SK-N-SH treated with all-trans-retinoic acid at 6 μM for 48 hours (cell line): ENCODE results near the gene ATG10.

ENCODE experiments used
- ARNTL ChIP-seq: fragments of 450-650 bp; formaldehyde crosslinking; IDR thresholded peaks from 2 replicates; pipeline ENCODE4 v1.5.0; 2020; ENCODE audit warnings: low read depth, mild to moderate bottlenecking, moderate library complexity, borderline replicate concordance
- BACH2 ChIP-seq: fragments of 250-450 bp; sonication (Bioruptor Pico); IDR thresholded peaks from 2 replicates; pipeline ENCODE4 v1.9.0; 2021; ENCODE audit warnings: mild to moderate bottlenecking, borderline replicate concordance
- CSDC2 ChIP-seq: fragments of 250-450 bp; sonication (Bioruptor Pico); IDR thresholded peaks from 2 replicates; pipeline ENCODE4 v1.5.0; 2020; ENCODE audit warnings: mild to moderate bottlenecking, moderate library complexity
- CSRNP3 ChIP-seq: fragments of 250-450 bp; sonication (Bioruptor Pico); IDR thresholded peaks from 2 replicates; pipeline ENCODE4 v1.5.1; 2021; ENCODE audit warnings: mild to moderate bottlenecking, moderate library complexity
- GLIS3 ChIP-seq: fragments of 250-450 bp; sonication (Bioruptor Pico); IDR thresholded peaks from 2 replicates; pipeline ENCODE4 v1.5.0; 2020; ENCODE audit warnings: mild to moderate bottlenecking, moderate library complexity
- ISL1 ChIP-seq: fragments of 250-450 bp; sonication (Bioruptor Pico); IDR thresholded peaks from 2 replicates; pipeline ENCODE4 v2.1.2; 2022; ENCODE audit warnings: mild to moderate bottlenecking, moderate library complexity
- PATZ1 ChIP-seq: fragments of 250-450 bp; sonication (Bioruptor Pico); IDR thresholded peaks from 2 replicates; pipeline ENCODE4 v1.8.0; 2020; ENCODE audit warnings: mild to moderate bottlenecking, moderate library complexity, borderline replicate concordance
- PPARA ChIP-seq: fragments of 250-450 bp; sonication (Bioruptor Pico); IDR thresholded peaks from 2 replicates; pipeline ENCODE4 v1.5.0; 2020; ENCODE audit warnings: mild to moderate bottlenecking, borderline replicate concordance
- SNAI2 ChIP-seq: fragments of 250-450 bp; sonication (Bioruptor Pico); IDR thresholded peaks from 2 replicates; pipeline ENCODE4 v1.5.0; 2020; ENCODE audit warnings: mild to moderate bottlenecking, moderate library complexity
- ZC3H10 ChIP-seq: fragments of 250-450 bp; sonication (Bioruptor Pico); IDR thresholded peaks from 2 replicates; pipeline ENCODE4 v1.5.1; 2021; ENCODE audit warnings: mild to moderate bottlenecking, moderate library complexity

- TF ChIP-seq CSDC2 (CRISPR knock-in tag), result no peak
- no peak for TF ChIP-seq GLIS3 (CRISPR knock-in tag)
- no peak for TF ChIP-seq BACH2 (CRISPR knock-in tag)
- no peak for TF ChIP-seq PATZ1
- no peak for TF ChIP-seq SNAI2 (CRISPR knock-in tag)
- TF ChIP-seq PPARA, result no peak
- no peak for TF ChIP-seq ARNTL (CRISPR knock-in tag)
- TF ChIP-seq ISL1 (CRISPR knock-in tag), result no peak
- TF ChIP-seq CSRNP3 (CRISPR knock-in tag), result no peak
- no peak for TF ChIP-seq ZC3H10 (CRISPR knock-in tag)
Measured at GRCh38 chr5:82115858-82116257, 144.0 kb downstream of the ATG10 start.
